HG02852 (cell line): ENCODE measurements around the gene RNASE9.
A peak's percentile ranks its signal among the peaks of the same experiment; 100 is the strongest.
"Not testable (repeated sequence)": the region's sequence is repeated elsewhere in the genome, so short reads cannot be mapped to it uniquely, and the experiment has no call there.

ENCODE experiments used
- ATAC-seq: cut with Tn5 transposase; IDR thresholded peaks from one replicate; pipeline ENCODE4 v1.9.1; 2021; ENCODE audit warnings: mild to moderate bottlenecking, moderate library complexity; ENCODE audit not compliant: unreplicated experiment

Gene RNASE9

GRCh38 chr14:20578325-20578724 is 17.5 kb upstream of the RNASE9 start:
- ATAC-seq, result no peak

GRCh38 chr14:20572382-20572990 is 11.6 kb upstream of the RNASE9 start:
- not testable (repeated sequence) for ATAC-seq

- not testable (repeated sequence) for ATAC-seq
Measured at GRCh38 chr14:20570720-20571119, 9.9 kb upstream of the RNASE9 start.

- not testable (repeated sequence) for ATAC-seq
Measured at GRCh38 chr14:20569865-20570264, 9.0 kb upstream of the RNASE9 start.

- ATAC-seq, result no peak
Measured at GRCh38 chr14:20569066-20569465, 8.2 kb upstream of the RNASE9 start.

- no peak for ATAC-seq
Measured at GRCh38 chr14:20568393-20568792, 7.5 kb upstream of the RNASE9 start.

- ATAC-seq, result not testable (repeated sequence)
Measured at GRCh38 chr14:20567199-20567598, 6.4 kb upstream of the RNASE9 start.

GRCh38 chr14:20564501-20564997 is 3.7 kb upstream of the RNASE9 start:
- no peak for ATAC-seq

- ATAC-seq, result no peak
Measured at GRCh38 chr14:20563971-20564370, 3.1 kb upstream of the RNASE9 start.

- no peak for ATAC-seq
Measured at GRCh38 chr14:20559461-20559904, 1.4 kb downstream of the RNASE9 start.

- ATAC-seq, result no peak
Measured at GRCh38 chr14:20557212-20557542, 3.7 kb downstream of the RNASE9 start.

- ATAC-seq, result no peak
Measured at GRCh38 chr14:20556500-20557211, 4.2 kb downstream of the RNASE9 start.

- ATAC-seq, result no peak
Measured at GRCh38 chr14:20555845-20556244, 5.0 kb downstream of the RNASE9 start.

- ATAC-seq, result no peak
Measured at GRCh38 chr14:20553024-20553423, 7.8 kb downstream of the RNASE9 start.

GRCh38 chr14:20551606-20552005 is 9.2 kb downstream of the RNASE9 start:
- no peak for ATAC-seq

- no peak for ATAC-seq
Measured at GRCh38 chr14:20550926-20551325, 9.9 kb downstream of the RNASE9 start.

GRCh38 chr14:20548414-20549158 is 12.3 kb downstream of the RNASE9 start:
- no peak for ATAC-seq

GRCh38 chr14:20546877-20547276 is 14.0 kb downstream of the RNASE9 start:
- no peak for ATAC-seq

- no peak for ATAC-seq
Measured at GRCh38 chr14:20539906-20540305, 20.9 kb downstream of the RNASE9 start.

GRCh38 chr14:20530771-20531571 is 29.9 kb downstream of the RNASE9 start:
- peak; percentile 48 for ATAC-seq

GRCh38 chr14:20529806-20530205 is 31.0 kb downstream of the RNASE9 start:
- ATAC-seq, result no peak
